ENCODE measurements around the gene RNF144B. TPM values are rescaled to one million over a fixed set of nuclear protein-coding genes. Genes with fewer than 3 reads are reported as not detected.
A peak's percentile ranks its signal among the peaks of the same experiment; 100 is the strongest.

Gene RNF144B
- total and polyA plus RNA-seq, 2 donors (not counting 1 experiment from before 2014, with no cell fraction given), result 0.61 to 0.83 TPM

DNA sequence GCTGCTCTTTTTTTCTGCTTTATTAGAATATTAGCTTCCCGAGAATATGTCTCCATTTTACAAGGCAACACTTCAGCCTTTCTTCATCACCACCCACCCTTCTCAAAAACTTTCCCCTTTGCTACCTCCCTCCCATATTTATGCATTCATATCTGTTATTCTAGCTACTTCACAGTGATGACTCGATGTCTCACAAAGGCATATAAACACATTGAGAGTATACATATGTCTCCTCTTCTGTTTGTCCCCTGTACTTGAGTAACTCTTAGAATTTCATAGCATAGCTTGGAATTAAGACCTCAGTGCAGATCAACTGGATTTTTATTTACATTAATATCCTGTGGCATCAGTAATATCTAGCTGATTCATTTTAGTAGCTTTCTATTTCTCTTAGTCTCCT, 6.5 kb downstream of the RNF144B start:
- no peaks in the 10 kb centered on the region for H3K9me3 ChIP-seq (ENCODE audit: control insufficient read depth, insufficient read depth, low read depth, low read length)
- peaks cover 12% of the 10 kb centered on the region for H3K4me1 ChIP-seq (ENCODE audit: control insufficient read depth, extremely low read depth, insufficient read depth, low read length)
- no peak overlapping the region for H3K9ac ChIP-seq (ENCODE audit: insufficient read depth, low read length)
- H3K27ac ChIP-seq (ENCODE audit: insufficient read depth, low read length), result no peak overlapping the region
- TF ChIP-seq, protein P1, sequence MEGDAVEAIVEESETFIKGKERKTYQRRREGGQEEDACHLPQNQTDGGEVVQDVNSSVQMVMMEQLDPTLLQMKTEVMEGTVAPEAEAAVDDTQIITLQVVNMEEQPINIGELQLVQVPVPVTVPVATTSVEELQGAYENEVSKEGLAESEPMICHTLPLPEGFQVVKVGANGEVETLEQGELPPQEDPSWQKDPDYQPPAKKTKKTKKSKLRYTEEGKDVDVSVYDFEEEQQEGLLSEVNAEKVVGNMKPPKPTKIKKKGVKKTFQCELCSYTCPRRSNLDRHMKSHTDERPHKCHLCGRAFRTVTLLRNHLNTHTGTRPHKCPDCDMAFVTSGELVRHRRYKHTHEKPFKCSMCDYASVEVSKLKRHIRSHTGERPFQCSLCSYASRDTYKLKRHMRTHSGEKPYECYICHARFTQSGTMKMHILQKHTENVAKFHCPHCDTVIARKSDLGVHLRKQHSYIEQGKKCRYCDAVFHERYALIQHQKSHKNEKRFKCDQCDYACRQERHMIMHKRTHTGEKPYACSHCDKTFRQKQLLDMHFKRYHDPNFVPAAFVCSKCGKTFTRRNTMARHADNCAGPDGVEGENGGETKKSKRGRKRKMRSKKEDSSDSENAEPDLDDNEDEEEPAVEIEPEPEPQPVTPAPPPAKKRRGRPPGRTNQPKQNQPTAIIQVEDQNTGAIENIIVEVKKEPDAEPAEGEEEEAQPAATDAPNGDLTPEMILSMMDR (conservative IDR thresholded peaks at IDR 0.05 in 1 of 2, IDR thresholded peaks at IDR 0.05 in 1 of 2; ENCODE audit: low read depth in 1 of 2, low read length in 2 of 2), result no peak
- TF ChIP-seq EZH2 (IDR thresholded peaks at IDR 0.05; ENCODE audit: low read length, missing control alignments), result no peak
- H3K79me2 ChIP-seq (ENCODE audit: control insufficient read depth, insufficient read depth, low read length), result no peaks in the 10 kb centered on the region
- H3K27me3 ChIP-seq (ENCODE audit: control insufficient read depth, insufficient read depth, low read length), result no peaks in the 10 kb centered on the region
- no peaks in the 10 kb centered on the region for H4K20me1 ChIP-seq (ENCODE audit: control insufficient read depth, extremely low read depth, insufficient read depth, low read length)
- H2AFZ ChIP-seq (ENCODE audit: low read length), result no peak overlapping the region
- H3K36me3 ChIP-seq (ENCODE audit: control insufficient read depth, insufficient read depth, low read length), result no peaks in the 10 kb centered on the region
- no peak for DNase-seq (ENCODE audit: low read depth in 2 of 2)
- no peak overlapping the region for H3K4me2 ChIP-seq (ENCODE audit: extremely low read depth, insufficient read depth, low read length)
- H3K4me3 ChIP-seq (replicated peaks in 1 of 4; ENCODE audit: control extremely low read depth in 1 of 4, insufficient read depth in 1 of 4, low read depth in 3 of 4, low read length in 4 of 4), result no peak overlapping the region

DNA sequence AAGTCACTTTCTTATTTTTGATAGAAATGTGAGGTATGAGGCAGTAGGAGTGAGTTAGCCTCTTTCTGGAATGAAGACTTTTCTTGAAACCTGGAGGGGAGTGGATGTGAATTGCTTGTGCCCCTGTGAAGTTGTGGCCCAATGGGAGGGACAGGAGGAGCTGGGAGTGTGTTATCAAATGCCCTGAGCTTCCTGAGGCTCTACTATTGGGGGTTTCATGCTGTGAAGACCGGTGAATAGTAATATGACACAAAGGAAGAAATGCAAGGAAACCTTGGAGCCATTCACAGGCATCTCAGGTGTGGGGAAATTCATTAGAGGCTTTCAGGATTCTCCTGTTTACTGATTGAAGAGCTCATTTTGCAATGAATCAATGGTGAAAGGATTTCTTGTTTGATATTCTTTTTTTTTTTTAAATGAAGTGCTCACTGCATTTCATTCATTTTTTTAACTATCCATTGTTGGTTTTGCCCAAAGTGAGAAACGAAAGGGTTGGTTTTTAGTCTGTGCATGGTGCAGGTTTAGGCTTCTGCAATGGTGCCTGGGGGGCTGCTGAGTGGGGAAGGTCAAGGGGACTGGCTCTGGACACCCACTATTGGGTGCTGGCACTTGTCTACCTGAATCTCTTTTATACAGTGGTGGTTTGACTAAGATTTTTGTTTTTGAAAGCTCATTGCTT, 8.2 kb downstream of the RNF144B start:
- Histone ChIP-seq H3K4me1 (ENCODE audit: control insufficient read depth, extremely low read depth, insufficient read depth, low read length) (peaks cover 9% of the 10 kb centered on the region), H3K4me3 (replicated peaks in 1 of 4; ENCODE audit: control extremely low read depth in 1 of 4, insufficient read depth in 1 of 4, low read depth in 3 of 4, low read length in 4 of 4) (no peak overlapping the region), H4K20me1 (ENCODE audit: control insufficient read depth, extremely low read depth, insufficient read depth, low read length) (no peaks in the 10 kb centered on the region), H3K9me3 (ENCODE audit: control insufficient read depth, insufficient read depth, low read depth, low read length) (no peaks in the 10 kb centered on the region), H2AFZ (ENCODE audit: low read length) (no peak overlapping the region), H3K9ac (ENCODE audit: insufficient read depth, low read length) (no peak overlapping the region), H3K27me3 (ENCODE audit: control insufficient read depth, insufficient read depth, low read length) (no peaks in the 10 kb centered on the region), H3K36me3 (ENCODE audit: control insufficient read depth, insufficient read depth, low read length) (no peaks in the 10 kb centered on the region), H3K4me2 (ENCODE audit: extremely low read depth, insufficient read depth, low read length) (no peak overlapping the region), H3K79me2 (ENCODE audit: control insufficient read depth, insufficient read depth, low read length) (no peaks in the 10 kb centered on the region), H3K27ac (ENCODE audit: insufficient read depth, low read length) (no peak overlapping the region)
- DNase-seq (ENCODE audit: low read depth in 2 of 2), result no peak
- no peak for TF ChIP-seq EZH2 (IDR thresholded peaks at IDR 0.05; ENCODE audit: low read length, missing control alignments)
- TF ChIP-seq, protein P1 (conservative IDR thresholded peaks at IDR 0.05 in 1 of 2, IDR thresholded peaks at IDR 0.05 in 1 of 2; ENCODE audit: low read depth in 1 of 2, low read length in 2 of 2), result no peak

DNA sequence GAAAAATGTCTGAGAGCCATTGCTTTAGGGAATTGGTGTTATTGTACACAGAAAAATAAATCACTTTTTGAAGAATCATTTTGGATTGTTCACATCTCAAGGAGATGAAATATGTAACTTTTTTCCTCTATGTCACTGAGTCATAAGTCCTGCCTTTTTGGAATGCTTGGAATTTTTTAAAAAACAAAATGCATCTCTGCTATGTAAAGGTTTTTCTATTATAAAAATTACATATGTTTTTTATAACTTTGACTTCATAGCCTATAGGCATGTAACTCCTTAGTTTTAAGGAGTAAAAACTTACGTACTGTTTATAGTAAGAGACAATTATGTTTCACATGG, 8.7 kb downstream of the RNF144B start:
- peak in 1 of 2 donors; percentile 53 for DNase-seq (ENCODE audit: low read depth in 2 of 2)
- H4K20me1 ChIP-seq (ENCODE audit: control insufficient read depth, extremely low read depth, insufficient read depth, low read length), result no peaks in the 10 kb centered on the region
- no peak overlapping the region for H3K27ac ChIP-seq (ENCODE audit: insufficient read depth, low read length)
- H3K9ac ChIP-seq (ENCODE audit: insufficient read depth, low read length), result no peak overlapping the region
- no peak overlapping the region for H3K4me3 ChIP-seq (replicated peaks in 1 of 4; ENCODE audit: control extremely low read depth in 1 of 4, insufficient read depth in 1 of 4, low read depth in 3 of 4, low read length in 4 of 4)
- H3K4me2 ChIP-seq (ENCODE audit: extremely low read depth, insufficient read depth, low read length), result no peak overlapping the region
- peaks cover 10% of the 10 kb centered on the region for H3K4me1 ChIP-seq (ENCODE audit: control insufficient read depth, extremely low read depth, insufficient read depth, low read length)
- H3K36me3 ChIP-seq (ENCODE audit: control insufficient read depth, insufficient read depth, low read length), result no peaks in the 10 kb centered on the region
- TF ChIP-seq EZH2 (IDR thresholded peaks at IDR 0.05; ENCODE audit: low read length, missing control alignments), result no peak
- TF ChIP-seq, protein P1 (conservative IDR thresholded peaks at IDR 0.05 in 1 of 2, IDR thresholded peaks at IDR 0.05 in 1 of 2; ENCODE audit: low read depth in 1 of 2, low read length in 2 of 2), result no peak
- H3K79me2 ChIP-seq (ENCODE audit: control insufficient read depth, insufficient read depth, low read length), result no peaks in the 10 kb centered on the region
- no peaks in the 10 kb centered on the region for H3K27me3 ChIP-seq (ENCODE audit: control insufficient read depth, insufficient read depth, low read length)
- no peaks in the 10 kb centered on the region for H3K9me3 ChIP-seq (ENCODE audit: control insufficient read depth, insufficient read depth, low read depth, low read length)
- no peak overlapping the region for H2AFZ ChIP-seq (ENCODE audit: low read length)

Measured in fibroblast of lung (primary cell).